HL-60 (cell line): ENCODE measurements around the gene SMIM17.

Source experiments
- DNase-seq, 2 experiments: peaks; one replicate each; pipeline ENCODE4 v3.0.0-alpha.2; 2010 to 2020; ENCODE audit warnings: low read depth in 1 of 2, low spot score in 1 of 2
- H3K27ac ChIP-seq: fragments of 250-450 bp; sonication (Bioruptor Pico); replicated peaks from 2 replicates; pipeline ENCODE4 v1.5.1; 2020; ENCODE audit warnings: mild to moderate bottlenecking, moderate library complexity
- H3K27me3 ChIP-seq: fragments of 250-450 bp; sonication (Bioruptor Pico); 2 replicates; pipeline ENCODE4 v1.5.1; 2021; ENCODE audit warnings: mild to moderate bottlenecking, moderate library complexity; ENCODE audit not compliant: insufficient read depth, poor library complexity, severe bottlenecking
- H3K4me3 ChIP-seq: replicated peaks from 2 replicates; pipeline ENCODE4 v1.5.1; 2011; ENCODE audit warnings: mild to moderate bottlenecking, control low read depth, low read length; ENCODE audit not compliant: insufficient read depth
- GABPA ChIP-seq: IDR thresholded peaks from 2 replicates; pipeline ENCODE4 v1.6.1; 2012; ENCODE audit warnings: low read depth
- POLR2AphosphoS5 ChIP-seq: IDR thresholded peaks from 2 replicates; pipeline ENCODE4 v1.6.1; 2012; ENCODE audit warnings: low read depth
- SPI1 ChIP-seq: IDR thresholded peaks from 2 replicates; pipeline ENCODE4 v1.6.1; 2012; ENCODE audit warnings: low read depth, mild to moderate bottlenecking, borderline replicate concordance
- TF ChIP-seq, protein P1 (sequence below): IDR thresholded peaks from 2 replicates; pipeline ENCODE4 v1.6.1; 2012; ENCODE audit warnings: low read depth; ENCODE audit not compliant: insufficient replicate concordance
- TF ChIP-seq, protein P2 (sequence below): IDR thresholded peaks from one replicate; pipeline ENCODE4 v1.5.1; 2011; ENCODE audit warnings: low read length, control low read depth, inconsistent platforms; ENCODE audit not compliant: insufficient read depth

Gene SMIM17

DNA sequence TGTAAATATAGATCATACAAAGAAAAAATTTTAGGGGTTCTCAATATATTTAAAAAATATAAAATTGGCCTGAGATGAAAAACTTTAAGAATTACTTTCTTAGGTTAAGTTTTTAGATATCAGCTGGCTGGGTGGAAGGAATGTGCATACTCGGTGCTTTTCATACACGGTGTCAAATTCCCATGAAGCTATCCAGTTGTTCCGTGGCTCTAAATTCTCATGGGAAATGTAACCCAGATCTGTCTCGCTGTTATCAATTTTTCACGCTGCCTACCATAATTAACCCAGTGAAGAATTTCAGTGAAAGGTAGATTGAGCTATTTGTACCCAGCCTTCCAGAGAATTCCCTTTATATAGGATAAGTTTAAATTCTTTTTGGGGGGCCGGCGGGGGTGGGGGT lies 40.2 kb downstream of the SMIM17 start:
- DNase-seq: no peak
- Histone ChIP-seq H3K4me3 (no peak overlapping the region), H3K27me3 (no peaks in the 10 kb centered on the region), H3K27ac (no peak overlapping the region)
- no peak for TF ChIP-seq GABPA
- TF ChIP-seq SPI1: no peak
- TF ChIP-seq, protein P1, sequence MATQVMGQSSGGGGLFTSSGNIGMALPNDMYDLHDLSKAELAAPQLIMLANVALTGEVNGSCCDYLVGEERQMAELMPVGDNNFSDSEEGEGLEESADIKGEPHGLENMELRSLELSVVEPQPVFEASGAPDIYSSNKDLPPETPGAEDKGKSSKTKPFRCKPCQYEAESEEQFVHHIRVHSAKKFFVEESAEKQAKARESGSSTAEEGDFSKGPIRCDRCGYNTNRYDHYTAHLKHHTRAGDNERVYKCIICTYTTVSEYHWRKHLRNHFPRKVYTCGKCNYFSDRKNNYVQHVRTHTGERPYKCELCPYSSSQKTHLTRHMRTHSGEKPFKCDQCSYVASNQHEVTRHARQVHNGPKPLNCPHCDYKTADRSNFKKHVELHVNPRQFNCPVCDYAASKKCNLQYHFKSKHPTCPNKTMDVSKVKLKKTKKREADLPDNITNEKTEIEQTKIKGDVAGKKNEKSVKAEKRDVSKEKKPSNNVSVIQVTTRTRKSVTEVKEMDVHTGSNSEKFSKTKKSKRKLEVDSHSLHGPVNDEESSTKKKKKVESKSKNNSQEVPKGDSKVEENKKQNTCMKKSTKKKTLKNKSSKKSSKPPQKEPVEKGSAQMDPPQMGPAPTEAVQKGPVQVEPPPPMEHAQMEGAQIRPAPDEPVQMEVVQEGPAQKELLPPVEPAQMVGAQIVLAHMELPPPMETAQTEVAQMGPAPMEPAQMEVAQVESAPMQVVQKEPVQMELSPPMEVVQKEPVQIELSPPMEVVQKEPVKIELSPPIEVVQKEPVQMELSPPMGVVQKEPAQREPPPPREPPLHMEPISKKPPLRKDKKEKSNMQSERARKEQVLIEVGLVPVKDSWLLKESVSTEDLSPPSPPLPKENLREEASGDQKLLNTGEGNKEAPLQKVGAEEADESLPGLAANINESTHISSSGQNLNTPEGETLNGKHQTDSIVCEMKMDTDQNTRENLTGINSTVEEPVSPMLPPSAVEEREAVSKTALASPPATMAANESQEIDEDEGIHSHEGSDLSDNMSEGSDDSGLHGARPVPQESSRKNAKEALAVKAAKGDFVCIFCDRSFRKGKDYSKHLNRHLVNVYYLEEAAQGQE: no peak
- TF ChIP-seq, protein P2, sequence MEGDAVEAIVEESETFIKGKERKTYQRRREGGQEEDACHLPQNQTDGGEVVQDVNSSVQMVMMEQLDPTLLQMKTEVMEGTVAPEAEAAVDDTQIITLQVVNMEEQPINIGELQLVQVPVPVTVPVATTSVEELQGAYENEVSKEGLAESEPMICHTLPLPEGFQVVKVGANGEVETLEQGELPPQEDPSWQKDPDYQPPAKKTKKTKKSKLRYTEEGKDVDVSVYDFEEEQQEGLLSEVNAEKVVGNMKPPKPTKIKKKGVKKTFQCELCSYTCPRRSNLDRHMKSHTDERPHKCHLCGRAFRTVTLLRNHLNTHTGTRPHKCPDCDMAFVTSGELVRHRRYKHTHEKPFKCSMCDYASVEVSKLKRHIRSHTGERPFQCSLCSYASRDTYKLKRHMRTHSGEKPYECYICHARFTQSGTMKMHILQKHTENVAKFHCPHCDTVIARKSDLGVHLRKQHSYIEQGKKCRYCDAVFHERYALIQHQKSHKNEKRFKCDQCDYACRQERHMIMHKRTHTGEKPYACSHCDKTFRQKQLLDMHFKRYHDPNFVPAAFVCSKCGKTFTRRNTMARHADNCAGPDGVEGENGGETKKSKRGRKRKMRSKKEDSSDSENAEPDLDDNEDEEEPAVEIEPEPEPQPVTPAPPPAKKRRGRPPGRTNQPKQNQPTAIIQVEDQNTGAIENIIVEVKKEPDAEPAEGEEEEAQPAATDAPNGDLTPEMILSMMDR: no peak
- TF ChIP-seq POLR2AphosphoS5: no peak

DNA sequence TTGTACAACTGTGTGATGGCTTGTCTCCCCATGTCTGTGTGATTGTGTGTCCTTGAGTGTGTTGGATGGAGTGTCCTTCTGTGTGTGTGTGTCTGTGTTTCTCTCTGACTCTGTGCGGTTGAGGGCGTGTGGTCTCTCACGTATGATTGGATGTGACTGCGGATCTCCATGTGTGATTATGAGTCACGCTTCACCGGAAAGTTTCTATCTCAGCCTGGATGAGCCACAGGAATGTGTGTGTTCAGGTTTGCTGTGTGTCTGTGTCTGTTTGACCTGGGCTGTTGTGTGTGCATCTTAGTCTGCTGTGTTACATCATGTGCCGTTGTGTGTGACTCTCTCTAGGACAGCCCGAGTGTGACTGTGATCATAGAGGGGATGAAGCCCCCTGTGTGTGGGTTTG lies 44.1 kb downstream of the SMIM17 start:
- Histone ChIP-seq H3K27me3 (no peaks in the 10 kb centered on the region), H3K27ac (no peak overlapping the region), H3K4me3 (no peak overlapping the region)
- TF ChIP-seq, protein P2: no peak
- TF ChIP-seq, protein P1: no peak
- DNase-seq: no peak

DNA sequence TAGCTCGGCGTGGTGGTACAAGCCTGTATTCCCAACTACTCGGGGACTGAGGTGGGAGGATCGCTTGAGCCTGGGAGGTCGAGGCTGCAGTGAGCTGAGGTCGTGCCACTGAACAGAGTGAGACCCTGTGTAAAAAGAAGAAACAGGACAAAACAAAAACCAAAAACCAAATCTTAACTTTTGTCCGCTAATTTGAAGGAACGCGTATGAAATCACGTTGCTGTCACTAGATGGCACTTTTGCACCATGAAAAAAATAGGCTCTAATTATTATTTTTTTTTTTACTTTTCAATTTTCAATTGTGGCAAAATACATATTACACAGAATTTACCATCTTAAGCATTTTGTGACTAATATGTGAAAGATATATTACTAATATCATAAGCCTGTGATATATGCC lies 46.2 kb downstream of the SMIM17 start:
- no peak overlapping the region for H3K4me3 ChIP-seq
- H3K27ac ChIP-seq: no peak overlapping the region
- TF ChIP-seq SPI1 (no peak), POLR2AphosphoS5 (no peak), GABPA (no peak)
- TF ChIP-seq, protein P2: no peak
- TF ChIP-seq, protein P1: no peak
- no peak for DNase-seq
- H3K27me3 ChIP-seq: no peaks in the 10 kb centered on the region
